IPS-NIHi11 (cell line): ENCODE results near the gene EDEM3.
"Not testable (repeated sequence)": the region's sequence is repeated elsewhere in the genome, so short reads cannot be mapped to it uniquely, and the experiment has no call there.

Source experiments
- DNase-seq: peaks from one replicate; pipeline ENCODE4 v3.0.0; 2012; ENCODE audit warnings: mixed read lengths, low spot score

EDEM3 gene

GRCh38 chr1:184740344-184740743, 14.3 kb downstream of the EDEM3 start:
- no peak for DNase-seq

GRCh38 chr1:184739796-184740195, 14.9 kb downstream of the EDEM3 start:
- no peak for DNase-seq

- DNase-seq: no peak
Observed at GRCh38 chr1:184739070-184739469, 15.6 kb downstream of the EDEM3 start.

GRCh38 chr1:184734980-184735379, 19.7 kb downstream of the EDEM3 start:
- no peak for DNase-seq

- DNase-seq: no peak
Observed at GRCh38 chr1:184724843-184725242, 29.8 kb downstream of the EDEM3 start.

- DNase-seq: no peak
Observed at GRCh38 chr1:184716158-184716557, 38.5 kb downstream of the EDEM3 start.

- DNase-seq: no peak
Observed at GRCh38 chr1:184709418-184709817, 45.2 kb downstream of the EDEM3 start.

GRCh38 chr1:184708084-184708676, 46.5 kb downstream of the EDEM3 start:
- DNase-seq: no peak

GRCh38 chr1:184705271-184705670, 49.4 kb downstream of the EDEM3 start:
- DNase-seq: no peak

GRCh38 chr1:184701816-184702215, 52.8 kb downstream of the EDEM3 start:
- no peak for DNase-seq

- no peak for DNase-seq
Observed at GRCh38 chr1:184698969-184699368, 55.7 kb downstream of the EDEM3 start.

GRCh38 chr1:184698016-184698415, 56.6 kb downstream of the EDEM3 start:
- DNase-seq: no peak

GRCh38 chr1:184696403-184696802, 58.3 kb downstream of the EDEM3 start:
- no peak for DNase-seq

- no peak for DNase-seq
Observed at GRCh38 chr1:184695023-184695422, 59.6 kb downstream of the EDEM3 start.

GRCh38 chr1:184693011-184693410, 61.6 kb downstream of the EDEM3 start:
- DNase-seq: no peak

- peak; percentile 36 for DNase-seq
Observed at GRCh38 chr1:184691719-184692324, 62.8 kb downstream of the EDEM3 start.

- DNase-seq: no peak
Observed at GRCh38 chr1:184686540-184686939, 68.1 kb downstream of the EDEM3 start.

GRCh38 chr1:184685116-184685515, 69.5 kb downstream of the EDEM3 start:
- DNase-seq: no peak

GRCh38 chr1:184684285-184685074, 70.2 kb downstream of the EDEM3 start:
- no peak for DNase-seq

GRCh38 chr1:184682956-184683355, 71.7 kb downstream of the EDEM3 start:
- DNase-seq: no peak

- DNase-seq: not testable (repeated sequence)
Observed at GRCh38 chr1:184680611-184681225, 73.9 kb downstream of the EDEM3 start.

- DNase-seq: not testable (repeated sequence)
Observed at GRCh38 chr1:184679472-184679871, 75.2 kb downstream of the EDEM3 start.

- DNase-seq: no peak
Observed at GRCh38 chr1:184677344-184677743, 77.3 kb downstream of the EDEM3 start.
